GM19452 (cell line): ENCODE measurements around the gene ANXA6.
A peak's percentile ranks its signal among the peaks of the same experiment; 100 is the strongest.
"Not testable (repeated sequence)": the region's sequence is repeated elsewhere in the genome, so short reads cannot be mapped to it uniquely, and the experiment has no call there.

ENCODE experiments used
- ATAC-seq: cut with Tn5 transposase; IDR thresholded peaks from one replicate; pipeline ENCODE4 v1.9.1; 2021; ENCODE audit not compliant: unreplicated experiment

ANXA6 gene

DNA sequence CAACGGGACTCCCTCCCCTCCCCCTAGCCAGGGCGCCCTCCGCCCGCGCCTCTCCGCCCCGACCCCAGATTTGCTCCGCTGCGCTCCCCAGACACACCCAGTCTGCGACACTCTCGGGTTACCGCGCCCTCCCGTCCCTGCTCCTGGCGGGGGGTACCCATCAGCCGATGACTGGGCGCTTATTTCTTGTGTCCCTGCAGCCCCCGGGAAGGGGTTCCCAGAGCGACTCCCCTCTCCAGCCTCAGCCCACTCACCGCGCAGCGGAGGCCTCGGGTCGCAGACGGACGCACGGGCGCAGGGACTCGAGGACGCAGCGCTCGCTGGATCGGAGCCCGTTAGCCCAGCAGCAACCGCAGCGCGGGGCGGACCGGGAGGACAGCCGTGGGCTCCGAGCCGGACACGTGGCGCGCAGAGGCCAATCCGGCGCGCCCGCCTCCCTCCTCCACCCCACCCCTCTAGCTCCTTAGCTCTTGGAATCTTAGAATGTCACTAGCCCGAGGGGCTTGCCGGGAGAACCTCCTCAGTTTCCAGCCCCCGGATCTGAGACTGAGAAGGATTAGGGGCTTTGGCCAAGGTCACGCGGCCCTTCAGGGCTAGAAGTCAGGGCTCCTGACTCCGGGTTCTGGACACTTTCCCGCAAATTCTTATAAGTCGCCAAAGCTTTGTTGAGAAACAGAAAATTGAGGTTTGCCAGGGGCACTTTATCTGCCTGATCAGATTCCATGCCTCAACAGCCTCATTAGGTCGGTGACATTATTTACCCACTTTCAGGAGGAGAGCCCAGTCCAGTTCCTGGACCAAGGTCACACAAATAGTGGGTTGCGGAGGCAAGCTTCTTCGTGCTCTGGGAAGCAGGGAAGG lies at the start of gene ANXA6:
TSS of gene ANXA6 (minus strand) at position 354 of the 861 bp plus-strand sequence. CDS start 9,878 bp downstream, outside the sequence.
- ATAC-seq, result peak; percentile 41

GRCh38 chr5:151205411-151205810 lies 47.8 kb upstream of the ANXA6 start:
- ATAC-seq, result no peak

GRCh38 chr5:151204051-151204450 lies 46.5 kb upstream of the ANXA6 start:
- no peak for ATAC-seq

- no peak for ATAC-seq
Measured at GRCh38 chr5:151202381-151203139, 45.0 kb upstream of the ANXA6 start.

DNA sequence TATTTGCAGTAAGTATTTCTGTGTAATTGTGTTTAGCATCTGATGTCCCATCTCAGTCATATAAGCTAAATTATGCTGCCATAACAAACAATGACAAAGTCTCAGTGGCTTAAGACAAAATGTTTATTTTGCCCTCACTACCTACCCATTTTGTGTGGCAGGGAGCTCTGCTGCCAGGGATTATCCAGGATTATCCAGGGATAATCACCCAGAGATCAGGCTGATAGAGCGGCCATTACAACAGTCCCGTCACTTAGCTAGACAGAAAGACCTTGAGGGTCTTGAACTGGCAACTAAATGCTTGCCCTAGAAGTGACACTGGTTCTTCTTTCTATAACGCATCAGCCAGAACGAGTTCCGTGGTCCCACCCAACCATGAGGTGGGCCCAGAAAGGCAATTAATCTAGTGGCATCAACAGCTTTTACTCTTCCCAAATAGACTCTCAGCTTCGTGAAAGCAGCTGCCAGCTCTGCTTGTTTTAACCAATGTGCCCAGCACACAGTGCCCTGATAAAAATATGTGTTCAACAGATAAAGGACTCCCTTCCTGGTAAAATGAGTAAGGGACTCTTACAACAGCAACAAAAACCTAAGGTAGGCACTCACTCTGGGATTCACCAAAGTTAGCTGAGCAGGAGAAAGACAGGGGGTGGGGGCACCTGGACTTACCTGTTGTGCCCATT lies 43.5 kb upstream of the ANXA6 start:
- no peak for ATAC-seq

DNA sequence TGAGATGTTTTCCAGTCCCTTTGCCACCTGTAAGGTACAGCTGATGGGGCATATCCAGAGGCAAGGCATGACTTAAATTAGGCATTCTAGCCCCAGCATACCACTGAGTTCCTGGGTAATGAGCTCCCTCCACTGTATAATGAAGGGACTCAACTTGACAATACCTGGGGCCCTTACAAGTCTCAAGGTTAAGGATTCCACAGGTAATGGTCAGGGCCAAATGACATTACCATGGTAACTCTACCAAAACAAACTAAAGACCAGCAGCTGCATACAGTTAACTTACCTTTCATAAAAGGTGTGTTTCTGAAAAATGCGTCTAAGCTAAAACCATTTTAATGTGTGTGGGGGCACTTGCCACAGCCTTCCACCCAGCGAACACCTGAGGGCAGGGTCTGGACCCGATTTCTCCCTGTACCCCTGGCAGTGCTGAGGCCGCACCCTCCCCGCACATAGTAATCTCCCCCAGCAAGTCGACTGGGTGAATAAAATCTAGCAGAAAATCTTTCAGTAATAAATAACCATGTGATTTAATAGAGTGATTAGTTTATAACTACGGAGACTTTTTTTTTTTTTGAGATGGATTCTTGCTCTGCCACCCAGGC lies 42.1 kb upstream of the ANXA6 start:
- ATAC-seq, result no peak

DNA sequence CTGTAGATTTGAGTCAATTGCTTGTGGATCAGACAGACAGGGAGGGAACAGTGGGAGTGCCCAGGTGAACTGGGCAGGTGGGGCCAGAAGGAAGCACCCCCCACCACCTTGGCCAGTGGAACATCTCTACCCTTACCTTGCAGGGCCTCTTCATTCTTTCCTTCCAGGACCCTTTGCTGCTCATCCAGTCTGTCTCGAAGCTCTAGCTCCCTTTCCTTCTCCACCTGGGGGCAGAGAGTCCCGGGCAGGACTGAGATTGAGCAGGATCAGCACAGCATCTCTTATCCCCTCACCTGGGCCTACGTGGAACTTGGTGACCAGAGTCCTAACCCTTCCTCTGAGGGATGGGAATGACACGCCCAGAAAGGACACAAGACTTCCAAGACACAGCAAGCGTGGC lies 41.3 kb upstream of the ANXA6 start:
- no peak for ATAC-seq

GRCh38 chr5:151197291-151197600 lies 39.7 kb upstream of the ANXA6 start:
- not testable (repeated sequence) for ATAC-seq

GRCh38 chr5:151196556-151197290 lies 39.1 kb upstream of the ANXA6 start:
- peak; percentile 93 for ATAC-seq

DNA sequence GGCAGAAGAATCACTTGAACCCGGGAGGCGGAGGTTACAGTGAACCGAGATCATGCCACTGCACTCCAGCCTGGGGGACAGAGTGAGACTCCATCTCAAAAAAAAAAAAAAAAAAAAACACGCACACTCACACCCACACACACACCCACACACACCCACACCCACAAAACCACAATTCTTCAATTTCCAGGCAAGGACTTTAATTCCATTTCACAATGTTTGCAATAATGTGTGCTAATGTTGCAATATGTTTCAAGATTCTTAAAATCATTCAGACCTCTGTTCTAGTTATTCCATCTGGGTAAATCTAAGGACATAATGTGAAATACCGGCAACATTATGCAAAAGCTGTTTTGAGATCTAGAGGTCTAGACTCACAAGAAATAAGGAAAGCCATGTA lies 38.0 kb upstream of the ANXA6 start:
- no peak for ATAC-seq

DNA sequence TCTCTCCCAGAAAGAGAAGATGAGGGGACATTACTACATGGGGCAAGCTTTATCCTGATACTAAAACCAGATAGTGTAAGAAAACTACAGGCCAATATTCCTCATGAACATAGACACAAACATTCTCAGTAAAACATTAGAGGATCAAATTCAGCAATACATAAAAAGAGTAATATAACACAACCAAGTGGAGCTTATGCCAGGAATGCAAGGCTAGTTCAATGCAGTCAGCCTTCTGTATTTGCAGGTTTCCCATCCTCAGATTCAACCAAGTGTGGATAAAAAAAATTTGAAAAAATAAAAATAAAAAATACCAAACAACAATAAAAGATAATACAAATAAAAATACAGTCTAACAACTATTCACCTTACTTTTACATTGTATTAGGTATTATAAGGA lies 35.0 kb upstream of the ANXA6 start:
- no peak for ATAC-seq

GRCh38 chr5:151191661-151192060 lies 34.1 kb upstream of the ANXA6 start:
- no peak for ATAC-seq

- ATAC-seq, result no peak
Measured at GRCh38 chr5:151189151-151189550, 31.6 kb upstream of the ANXA6 start.

GRCh38 chr5:151186538-151186937 lies 29.0 kb upstream of the ANXA6 start:
- no peak for ATAC-seq

DNA sequence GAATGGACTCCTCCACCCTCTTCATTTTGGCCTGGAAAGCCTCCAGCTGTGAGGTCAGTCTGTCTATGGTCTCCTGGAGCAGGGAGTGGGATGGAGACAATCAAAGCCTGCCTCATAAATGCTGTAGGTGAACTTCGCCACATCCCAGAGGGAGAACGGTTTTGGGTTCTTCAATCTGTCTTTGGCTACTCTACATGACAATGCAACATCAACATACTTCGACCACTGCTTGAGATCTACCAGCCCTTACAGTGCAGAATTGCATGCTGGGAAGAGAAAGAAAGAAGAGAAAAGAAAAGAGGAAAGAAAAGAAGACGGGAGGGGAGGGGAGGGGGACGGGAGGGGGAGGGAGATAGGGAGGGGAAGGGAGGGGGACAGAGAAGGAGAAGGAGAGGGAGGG lies 28.5 kb upstream of the ANXA6 start:
- ATAC-seq, result no peak

DNA sequence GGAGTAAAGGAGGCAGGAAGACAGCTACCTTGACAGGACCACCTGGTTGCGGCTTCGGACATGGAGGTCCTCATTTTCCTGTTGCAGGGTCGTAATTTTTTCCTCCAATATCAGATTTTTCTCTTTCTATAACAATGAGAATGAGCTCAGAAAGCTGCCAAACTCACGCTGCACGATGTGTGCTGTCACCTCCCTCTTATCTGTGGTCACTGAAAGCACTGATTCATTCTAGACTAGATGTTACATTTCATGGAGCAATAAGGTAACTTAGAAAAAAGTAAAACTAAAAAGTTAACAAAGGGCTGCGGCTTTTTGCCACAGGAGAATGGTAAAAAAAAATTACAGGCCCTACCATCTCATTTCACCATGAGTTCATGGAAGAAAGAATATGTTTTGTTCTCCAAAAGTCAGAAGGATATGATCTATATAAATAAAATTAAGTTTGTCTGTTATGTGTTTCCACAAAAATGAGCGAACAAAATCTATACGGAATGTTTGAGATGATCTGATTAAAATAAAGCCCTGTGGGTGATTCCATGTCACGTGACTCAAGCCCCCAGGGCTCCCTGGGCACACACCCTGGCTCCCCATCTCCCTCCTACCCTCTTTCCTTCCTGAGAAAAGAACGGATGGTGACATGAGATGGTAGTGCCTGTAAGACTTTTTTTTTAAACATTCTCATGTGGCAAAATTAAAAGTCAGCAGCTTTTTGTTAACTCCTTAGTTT lies 26.9 kb upstream of the ANXA6 start:
- no peak for ATAC-seq

DNA sequence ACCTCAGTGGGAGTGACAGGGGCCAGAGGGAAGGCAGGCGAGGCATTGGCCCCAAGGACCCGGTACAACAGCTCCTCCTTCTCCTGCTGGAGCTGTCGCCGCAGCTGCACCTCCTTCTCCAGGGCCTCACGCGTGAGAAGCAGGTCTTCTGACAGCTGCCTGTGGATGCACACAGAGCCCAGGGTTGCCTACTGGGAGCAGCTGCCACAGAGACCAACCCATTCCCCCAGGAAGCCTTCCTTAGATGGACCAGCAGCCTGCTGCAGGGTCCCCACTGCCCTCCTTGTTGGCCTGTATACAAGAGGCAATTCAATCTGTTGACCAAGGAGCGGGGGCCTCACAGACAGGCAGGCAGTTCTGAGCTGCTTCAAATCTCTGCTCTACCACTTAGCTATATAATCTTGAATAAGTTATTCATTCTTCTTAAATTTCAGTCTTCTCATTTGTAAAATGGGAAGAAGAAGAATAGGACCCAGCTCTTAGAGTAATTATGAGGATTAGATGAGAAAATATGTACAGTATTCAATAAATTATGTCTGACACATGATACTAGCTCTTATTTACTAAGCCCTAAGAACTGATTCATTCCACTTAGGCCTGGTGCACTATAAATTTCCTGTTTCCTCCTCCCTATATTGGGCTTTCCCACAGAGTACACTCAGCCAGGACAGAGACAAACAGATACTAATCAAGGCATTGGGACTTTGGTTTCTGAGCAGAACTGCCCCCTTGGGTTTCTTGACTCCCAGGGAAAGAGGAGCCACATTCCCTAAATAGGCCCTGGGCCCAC lies 26.1 kb upstream of the ANXA6 start:
- ATAC-seq, result no peak

- no peak for ATAC-seq
Measured at GRCh38 chr5:151182976-151183375, 25.4 kb upstream of the ANXA6 start.

GRCh38 chr5:151182524-151182900 lies 24.9 kb upstream of the ANXA6 start:
- no peak for ATAC-seq
